H54 (cell line): ENCODE measurements around the gene UBE2H.
"Not testable (repeated sequence)": the region's sequence is repeated elsewhere in the genome, so short reads cannot be mapped to it uniquely, and the experiment has no call there.

Source experiments
- DNase-seq: peaks from one replicate; pipeline ENCODE4 v3.0.0; 2011; ENCODE audit warnings: low spot score, mixed read lengths; ENCODE audit not compliant: insufficient read length
- FAIRE-seq: peaks from 3 replicates; lab custom pipeline; 2011; peaks lifted over from hg19 to GRCh38; lab: Jason Lieb, UNC
- POLR2A ChIP-seq: IDR thresholded peaks from 2 replicates; pipeline ENCODE4 v1.6.1; 2011; ENCODE audit warnings: low read depth, mild to moderate bottlenecking, low read length

Gene UBE2H

GRCh38 chr7:129804111-129804889, 148.5 kb downstream of the UBE2H start:
- FAIRE-seq (no peak), DNase-seq (no peak)
- no peak for TF ChIP-seq POLR2A

GRCh38 chr7:129803546-129804081, 149.1 kb downstream of the UBE2H start:
- DNase-seq (no peak), FAIRE-seq (no peak)
- no peak for TF ChIP-seq POLR2A

GRCh38 chr7:129801882-129802281, 150.9 kb downstream of the UBE2H start:
- DNase-seq: no peak
- FAIRE-seq: no peak
- TF ChIP-seq POLR2A: no peak

DNA sequence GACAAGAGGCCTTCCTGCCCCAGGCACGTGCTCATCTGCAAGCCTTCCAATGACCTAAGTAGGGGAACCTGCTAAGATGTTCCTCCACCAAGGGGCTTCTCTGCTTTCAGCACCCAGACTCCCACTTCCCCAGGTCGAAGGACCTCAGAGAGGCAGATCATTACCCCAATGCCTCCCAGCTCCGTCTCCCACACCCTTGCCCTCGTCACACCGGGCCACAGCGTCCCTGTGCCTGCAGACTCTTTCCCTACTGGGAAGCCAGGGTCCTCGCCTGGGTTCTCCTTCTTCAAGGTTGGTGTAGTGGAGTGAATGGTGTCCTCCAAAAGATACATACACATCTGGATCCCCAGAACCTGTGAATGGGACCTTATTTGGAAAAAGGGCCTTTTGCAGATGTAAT, 151.9 kb downstream of the UBE2H start:
- DNase-seq: no peak
- TF ChIP-seq POLR2A: no peak
- no peak for FAIRE-seq

DNA sequence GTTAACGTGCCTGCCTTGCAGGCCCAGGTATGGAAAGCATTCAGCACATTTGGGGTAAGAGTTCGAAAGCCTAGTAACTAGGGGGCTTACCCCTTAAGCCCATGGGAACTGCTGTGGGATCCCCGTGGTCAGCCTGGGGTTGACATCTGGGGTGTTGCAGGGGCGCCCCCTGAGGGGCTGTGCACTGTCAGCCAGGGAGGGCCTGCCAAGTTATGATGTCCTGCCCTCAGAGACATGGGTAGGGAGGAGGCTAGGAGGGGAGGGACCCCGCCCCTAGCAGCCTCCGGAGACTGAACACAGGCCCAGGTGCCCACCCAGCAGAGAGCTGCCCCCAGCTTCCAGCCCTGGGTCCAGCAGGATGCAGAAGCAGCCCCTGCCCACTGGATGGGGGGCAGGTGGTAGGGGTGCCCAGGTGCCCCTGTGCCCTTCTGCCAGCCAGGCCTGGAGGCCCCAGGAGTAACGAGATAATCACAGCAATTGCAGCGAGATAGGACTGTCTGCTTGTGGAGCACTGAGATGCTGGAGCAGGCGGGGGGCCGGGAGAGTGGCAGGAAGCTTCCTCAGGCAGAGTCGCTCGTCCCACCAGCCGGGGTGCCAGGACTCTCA, 153.3 kb downstream of the UBE2H start:
- no peak for FAIRE-seq

GRCh38 chr7:129798616-129799349, 154.0 kb downstream of the UBE2H start:
- no peak for TF ChIP-seq POLR2A
- DNase-seq: no peak
- no peak for FAIRE-seq

More for the DNA sequence above, 153.3 kb downstream of the UBE2H start:
- TF ChIP-seq POLR2A: no peak
- DNase-seq: no peak

GRCh38 chr7:129797214-129797789, 155.5 kb downstream of the UBE2H start:
- FAIRE-seq (no peak), DNase-seq (no peak)
- no peak for TF ChIP-seq POLR2A

GRCh38 chr7:129796186-129796775, 156.5 kb downstream of the UBE2H start:
- DNase-seq (no peak), FAIRE-seq (no peak)
- no peak for TF ChIP-seq POLR2A

DNA sequence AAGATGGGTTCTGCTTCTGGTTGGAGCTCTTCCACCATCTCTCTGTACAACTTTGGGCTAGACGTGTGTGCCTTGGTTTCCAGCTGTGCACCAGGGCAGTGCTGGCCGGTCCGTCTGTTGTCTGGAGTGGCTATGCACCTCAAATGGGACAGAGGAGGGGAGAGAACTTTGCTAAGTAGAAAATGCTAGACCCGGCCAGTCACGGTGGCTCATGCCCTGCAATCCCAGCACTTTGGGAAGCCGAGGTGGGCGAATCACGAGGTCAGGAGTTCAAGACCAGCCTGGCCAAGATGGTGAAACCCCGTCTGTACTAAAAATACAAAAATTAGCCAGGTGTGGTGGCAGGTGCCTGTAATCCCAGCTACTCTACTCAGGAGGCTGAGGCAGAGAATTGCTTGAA, 158.3 kb downstream of the UBE2H start:
- DNase-seq, FAIRE-seq: not testable (repeated sequence)

GRCh38 chr7:129793506-129794310, 159.1 kb downstream of the UBE2H start:
- DNase-seq: no peak
- no peak for FAIRE-seq
- TF ChIP-seq POLR2A: no peak

DNA sequence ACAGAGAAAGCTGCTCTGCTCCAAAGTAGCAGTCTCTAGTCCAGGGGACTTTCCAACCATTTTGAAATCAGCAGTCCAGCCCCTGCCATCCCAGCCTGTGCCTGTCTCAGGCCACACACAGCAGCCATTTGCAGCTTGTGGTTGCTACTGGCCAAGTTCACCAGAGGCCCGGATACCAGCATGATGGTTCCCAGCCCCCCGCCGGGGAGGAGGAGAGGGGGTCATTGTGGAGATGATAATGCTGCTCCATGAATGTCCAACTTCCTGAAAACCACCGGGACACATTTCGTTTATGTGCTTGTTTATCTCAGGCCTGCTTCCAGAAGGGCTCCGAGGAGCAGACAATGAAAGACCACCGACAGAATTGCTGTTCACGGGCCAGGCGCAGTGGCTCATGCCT, 160.0 kb downstream of the UBE2H start:
- DNase-seq: no peak
- no peak for FAIRE-seq
- no peak for TF ChIP-seq POLR2A

DNA sequence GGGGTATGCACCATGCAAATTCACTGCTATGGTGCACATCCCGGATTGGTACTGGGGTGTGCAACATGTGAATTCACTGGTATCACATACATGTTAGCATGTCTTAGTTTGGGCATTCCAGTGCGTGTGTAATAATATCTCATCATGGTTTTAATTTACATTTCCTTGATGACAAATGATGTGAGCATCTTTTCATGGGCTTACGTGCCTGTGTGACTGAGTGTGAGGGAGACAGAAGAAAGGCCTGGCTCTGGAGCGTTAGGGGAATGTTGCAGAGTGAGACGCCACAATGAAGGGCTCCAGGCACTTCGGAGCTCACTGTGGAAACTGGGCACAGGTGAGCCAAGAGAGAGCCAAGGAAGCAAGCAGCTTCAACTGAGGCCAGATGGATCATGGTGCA, 162.6 kb downstream of the UBE2H start:
- DNase-seq: no peak
- TF ChIP-seq POLR2A: no peak
- FAIRE-seq: no peak

GRCh38 chr7:129789652-129790051, 163.1 kb downstream of the UBE2H start:
- DNase-seq (no peak), FAIRE-seq (no peak)
- TF ChIP-seq POLR2A: no peak
